GM12891 (cell line): Measurements from ENCODE around the gene EPHA1.

ENCODE experiments used
- POLR2A ChIP-seq: IDR thresholded peaks from 2 replicates; pipeline ENCODE4 v1.6.1; 2011; ENCODE audit warnings: low read depth, low read length, control low read depth
- POLR2AphosphoS5 ChIP-seq: IDR thresholded peaks from 2 replicates; pipeline ENCODE4 v1.6.1; 2011; ENCODE audit warnings: low read depth, low read length, control low read depth
- POU2F2 ChIP-seq: IDR thresholded peaks from 2 replicates; pipeline ENCODE4 v1.6.1; 2011; ENCODE audit warnings: low read depth, mild to moderate bottlenecking, control low read depth, low read length, moderate library complexity
- TAF1 ChIP-seq: IDR thresholded peaks from 2 replicates; pipeline ENCODE4 v1.6.1; 2011; ENCODE audit warnings: low read depth, low read length, control low read depth

- TF ChIP-seq POLR2AphosphoS5 (no peak), POLR2A (no peak), TAF1 (no peak), POU2F2 (no peak)
Observed at GRCh38 chr7:143429770-143430698, 21.4 kb upstream of the EPHA1 start.
